ENCODE data around the gene NSUN2.

- TF ChIP-seq CTCF (IDR thresholded peaks at IDR 0.05) (no peak), POLR2A (IDR thresholded peaks at IDR 0.05) (no peak), EP300 (IDR thresholded peaks at IDR 0.05) (no peak)
Observed at GRCh38 chr5:6611334-6612256, 21.2 kb downstream of the NSUN2 start.

Data from ovary (tissue), 3 donors.